NCI-H748 (cell line): Measurements from ENCODE around the gene KREMEN1.
A peak's percentile ranks its signal among the peaks of the same experiment; 100 is the strongest.
"Not testable (repeated sequence)": the region's sequence is repeated elsewhere in the genome, so short reads cannot be mapped to it uniquely, and the experiment has no call there.

Experiments
- DNase-seq: peaks from one replicate; lab custom pipeline; 2025; ENCODE audit not compliant: unreplicated experiment; lab: John Stamatoyannopoulos, UW

Gene KREMEN1, protein sequence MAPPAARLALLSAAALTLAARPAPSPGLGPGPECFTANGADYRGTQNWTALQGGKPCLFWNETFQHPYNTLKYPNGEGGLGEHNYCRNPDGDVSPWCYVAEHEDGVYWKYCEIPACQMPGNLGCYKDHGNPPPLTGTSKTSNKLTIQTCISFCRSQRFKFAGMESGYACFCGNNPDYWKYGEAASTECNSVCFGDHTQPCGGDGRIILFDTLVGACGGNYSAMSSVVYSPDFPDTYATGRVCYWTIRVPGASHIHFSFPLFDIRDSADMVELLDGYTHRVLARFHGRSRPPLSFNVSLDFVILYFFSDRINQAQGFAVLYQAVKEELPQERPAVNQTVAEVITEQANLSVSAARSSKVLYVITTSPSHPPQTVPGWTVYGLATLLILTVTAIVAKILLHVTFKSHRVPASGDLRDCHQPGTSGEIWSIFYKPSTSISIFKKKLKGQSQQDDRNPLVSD

DNA sequence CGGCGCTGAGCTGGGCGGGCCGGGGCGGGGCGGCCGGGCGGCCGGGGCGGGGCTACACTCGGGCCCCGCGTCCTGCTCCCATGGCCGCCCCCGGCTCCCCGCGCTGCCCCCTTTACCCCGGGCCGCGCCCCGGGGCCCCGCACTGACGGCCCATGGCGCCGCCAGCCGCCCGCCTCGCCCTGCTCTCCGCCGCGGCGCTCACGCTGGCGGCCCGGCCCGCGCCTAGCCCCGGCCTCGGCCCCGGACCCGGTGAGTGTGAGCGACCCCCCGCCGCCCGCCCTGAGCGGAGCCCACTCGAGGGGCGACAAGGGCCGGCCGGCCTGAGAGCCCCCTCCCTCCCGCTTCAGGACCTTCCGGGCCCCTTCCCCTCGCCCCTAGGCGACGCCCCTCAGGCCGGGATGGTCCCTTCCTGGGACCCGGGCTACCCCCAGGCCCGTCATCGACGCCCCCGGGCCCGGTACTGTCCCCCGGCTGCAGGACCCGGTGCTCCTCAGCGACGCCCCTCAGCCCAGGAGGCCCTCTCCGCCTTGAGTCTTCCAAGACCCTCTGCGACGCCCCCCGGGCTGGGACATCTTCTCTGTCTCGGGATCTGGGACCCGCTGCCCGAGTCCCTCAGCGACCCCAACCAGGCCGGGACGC, at the start of gene KREMEN1:
Gene KREMEN1 (plus strand): TSS at position 57 of the 639 bp plus-strand sequence. CDS start 96 bp downstream, at position 153.
- DNase-seq = peak; percentile 23

DNA sequence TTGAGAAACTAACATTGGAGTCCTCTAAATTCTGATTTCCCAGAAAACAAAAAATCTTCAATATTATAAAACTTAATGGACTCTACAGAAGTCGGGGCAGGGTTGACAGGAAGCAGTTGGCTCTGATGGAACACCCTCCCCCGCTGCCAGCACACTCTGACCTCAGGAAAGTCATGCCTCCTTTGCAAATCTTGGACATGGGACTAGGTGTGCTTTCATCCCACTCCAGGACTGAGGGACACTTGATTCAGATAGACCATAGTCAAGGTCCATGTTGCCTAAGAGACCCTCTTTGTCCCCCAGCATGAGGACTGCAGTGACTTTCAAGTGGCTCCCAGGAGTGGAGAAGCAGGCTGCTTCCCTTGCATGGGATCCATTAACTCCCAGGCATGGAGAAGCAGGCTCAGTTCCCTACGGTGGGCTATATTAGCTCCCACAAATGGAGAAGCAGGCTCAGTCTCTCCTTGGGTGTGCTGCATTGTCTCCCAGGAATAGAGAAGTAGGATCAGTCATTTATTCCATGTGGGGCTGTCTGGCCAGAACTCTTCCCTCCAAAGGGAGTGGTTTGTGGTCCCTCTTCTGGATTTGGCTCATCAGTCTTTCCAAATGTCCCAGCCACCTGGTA, 49.6 kb upstream of the KREMEN1 start:
- no peak for DNase-seq

DNA sequence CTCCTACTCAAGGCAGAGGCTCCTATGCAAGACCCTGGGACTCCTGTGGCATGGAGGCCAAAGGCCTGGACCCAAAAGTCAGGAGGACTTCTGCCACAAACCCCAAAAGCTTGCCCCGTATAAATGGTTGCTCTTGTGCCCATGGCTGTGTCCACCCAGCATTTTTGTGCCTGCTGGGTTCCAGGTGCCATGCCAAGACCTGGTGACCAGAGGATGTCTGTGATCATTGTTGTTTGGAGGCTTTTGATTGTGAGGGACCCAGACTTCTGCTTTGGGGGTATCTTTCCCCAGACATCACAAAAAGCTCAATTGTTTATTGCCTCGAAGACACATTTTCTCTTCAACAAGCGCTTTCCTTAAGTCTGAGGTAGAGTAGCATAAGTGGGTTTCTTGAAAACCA, 46.3 kb upstream of the KREMEN1 start:
- no peak for DNase-seq

DNA sequence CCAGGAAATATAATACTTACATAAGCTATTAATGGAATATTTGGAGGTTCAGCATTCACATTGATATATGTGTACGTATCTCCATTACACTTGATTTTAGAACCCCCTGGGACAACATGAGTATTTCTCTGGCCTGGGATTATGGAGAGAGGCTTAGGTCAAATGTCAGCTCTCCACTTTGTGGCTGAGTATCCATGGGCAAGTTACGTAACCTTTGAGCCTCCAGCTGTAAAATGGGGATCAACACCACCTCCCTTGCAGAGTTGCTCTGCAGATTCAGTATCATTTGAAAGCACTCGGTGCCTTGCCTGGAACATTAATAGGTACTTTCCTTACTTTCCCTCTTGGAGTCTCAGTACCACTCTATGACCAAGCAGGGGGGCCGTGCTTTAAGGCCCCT, 44.4 kb upstream of the KREMEN1 start:
- no peak for DNase-seq

DNA sequence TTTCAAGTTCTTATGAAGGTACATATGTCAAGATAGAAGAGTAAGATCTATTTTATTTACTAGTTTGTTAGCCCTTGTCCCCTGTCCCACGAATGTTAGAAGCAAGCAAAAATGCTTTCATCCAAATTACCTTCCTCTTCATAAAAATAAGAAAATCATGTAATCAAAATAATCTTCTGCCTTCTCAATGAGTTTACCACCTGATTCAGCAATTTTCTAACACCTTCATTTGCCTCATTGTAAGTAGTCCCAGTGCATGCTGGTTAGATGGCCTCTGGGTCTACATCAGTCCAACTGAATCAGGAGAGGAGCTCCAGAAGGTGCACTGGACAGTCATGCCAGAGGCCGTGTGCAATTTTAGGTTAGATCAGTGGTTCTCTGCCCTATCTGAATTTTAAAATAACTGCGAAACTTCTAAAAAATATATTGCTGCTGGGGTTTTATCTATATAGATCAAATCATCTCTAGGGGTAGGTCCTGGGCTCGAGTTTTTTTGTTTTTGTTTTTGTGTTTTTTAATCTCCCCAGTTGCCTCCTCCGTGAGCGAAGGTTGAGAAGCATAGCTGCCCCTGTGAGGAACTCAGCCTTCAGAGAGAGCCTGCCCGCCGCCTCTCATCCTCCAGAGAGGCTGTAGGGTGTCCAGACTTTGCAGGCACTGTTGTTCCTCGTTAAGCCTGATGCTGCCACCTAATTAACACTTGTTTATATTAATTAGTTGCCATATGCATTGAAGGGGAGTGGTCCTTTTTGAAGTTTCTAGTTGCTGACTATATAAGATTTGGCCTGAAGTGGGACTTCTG, 43.4 kb upstream of the KREMEN1 start:
- no peak for DNase-seq

DNA sequence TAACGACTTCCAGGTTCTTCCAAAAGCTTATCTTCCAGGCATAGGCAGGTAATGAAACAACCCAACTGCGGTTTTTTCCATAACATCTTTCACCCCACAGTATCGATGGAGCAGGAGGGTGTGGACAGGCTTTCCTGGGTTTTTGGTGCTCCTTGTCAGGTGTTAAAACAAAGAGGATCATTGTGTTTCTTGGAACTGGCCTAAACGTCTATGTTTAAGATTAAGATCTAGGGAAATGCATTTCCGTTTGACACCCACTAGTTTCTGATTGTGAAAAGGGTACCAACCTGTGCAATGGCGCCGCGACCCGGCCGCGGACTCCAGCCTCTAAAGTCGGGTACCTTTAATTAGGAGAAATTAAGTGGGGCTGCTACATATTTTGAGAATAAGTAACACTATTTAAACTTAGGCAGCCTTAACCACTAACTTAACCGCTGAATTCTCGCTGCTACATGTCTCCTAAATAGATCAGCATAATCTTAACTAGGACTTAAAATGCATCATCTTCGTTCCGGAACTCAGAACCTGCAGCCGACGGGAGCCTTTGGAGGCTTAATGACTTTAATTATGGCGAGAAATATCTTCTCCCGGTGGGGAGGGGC, 42.7 kb upstream of the KREMEN1 start:
- DNase-seq = no peak

DNA sequence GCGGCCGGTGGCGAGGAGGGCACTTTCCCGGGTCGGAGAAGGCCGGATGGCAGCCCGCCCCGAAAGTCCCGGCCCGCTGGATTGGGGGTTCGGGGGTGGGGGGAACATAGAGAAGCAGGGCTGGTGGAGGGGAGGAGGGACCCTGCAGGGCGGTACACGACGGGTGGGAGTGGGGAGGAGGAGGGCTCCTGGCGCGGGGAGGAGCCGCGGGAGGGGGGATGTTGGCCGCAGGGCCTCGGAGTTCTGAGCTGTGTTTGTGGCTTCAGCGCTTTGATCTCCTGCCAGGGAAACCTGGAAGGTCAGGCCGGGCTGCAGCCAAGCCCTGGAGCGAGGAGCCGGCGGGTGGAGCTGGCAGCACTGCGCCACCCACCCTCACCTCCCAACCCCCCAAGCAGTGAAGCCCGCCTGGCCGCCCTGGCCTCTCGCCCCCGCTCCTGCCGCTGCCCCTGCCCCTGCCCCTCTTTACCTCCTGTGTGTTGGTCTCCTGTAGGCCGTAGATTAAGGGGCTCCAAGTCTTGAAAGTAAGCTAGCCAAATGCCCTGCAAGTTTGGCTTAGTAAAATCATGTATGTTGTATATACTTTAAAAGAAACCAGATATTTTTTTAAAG, 42.1 kb upstream of the KREMEN1 start:
- DNase-seq = no peak

DNA sequence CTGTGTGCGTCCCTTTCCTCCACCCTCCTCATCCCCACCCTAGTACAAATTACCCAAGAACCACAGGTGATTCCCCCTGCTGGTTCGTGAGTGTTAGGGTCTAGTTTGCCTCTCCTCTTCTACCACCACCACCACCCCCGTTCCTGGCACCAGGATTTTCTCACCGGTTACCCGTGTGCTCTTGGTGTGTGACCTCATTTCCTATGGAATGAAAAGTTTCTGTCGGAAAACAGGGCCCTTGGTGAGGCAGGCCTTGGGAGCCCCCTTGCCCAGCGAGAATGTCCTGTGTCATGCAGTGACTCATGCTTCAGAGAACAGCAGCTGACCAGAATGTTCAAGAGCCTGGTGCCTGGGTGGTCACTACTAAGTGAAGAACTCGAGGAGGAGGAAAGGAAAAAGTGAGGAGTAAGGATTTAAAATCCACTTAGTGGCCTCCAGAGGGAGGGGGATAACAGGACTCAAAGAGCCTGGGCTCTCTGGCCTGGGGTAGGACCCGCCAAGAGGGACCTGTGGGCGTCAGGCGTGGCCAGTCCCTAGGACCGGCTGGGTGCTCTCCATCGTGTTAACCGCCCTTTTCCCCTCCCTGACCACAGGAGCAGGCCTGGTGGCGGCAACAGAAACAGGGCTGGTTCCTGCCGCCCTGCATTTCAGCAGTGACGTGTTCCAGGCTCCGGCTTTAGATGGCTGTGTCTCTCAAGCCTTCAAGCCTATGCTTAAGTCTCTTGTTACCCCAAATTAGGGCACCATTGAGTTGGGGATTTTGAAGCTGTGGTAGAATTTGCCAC, 41.4 kb upstream of the KREMEN1 start:
- DNase-seq = no peak

DNA sequence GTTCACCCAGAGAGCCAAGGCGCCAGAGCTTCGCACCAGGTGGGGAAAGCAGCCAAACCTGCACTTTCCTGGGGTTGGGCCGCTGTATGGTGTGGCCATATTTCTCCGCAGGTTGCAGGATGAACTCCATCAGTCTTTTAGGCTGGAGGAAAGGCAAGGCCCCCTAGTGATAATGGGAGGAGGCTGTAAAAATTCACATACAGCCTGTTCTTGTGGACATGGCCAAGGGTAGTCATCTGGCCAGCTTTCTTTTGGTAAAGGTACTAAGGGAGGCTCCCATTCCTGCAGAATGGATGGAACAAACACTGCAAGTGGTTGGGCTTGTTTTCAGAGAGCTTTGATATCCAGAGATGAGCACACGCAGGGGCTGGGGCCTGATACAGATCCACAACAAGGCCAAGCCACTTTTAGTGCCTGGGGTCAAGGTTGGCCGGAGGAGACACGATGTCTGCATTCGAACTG, 40.8 kb upstream of the KREMEN1 start:
- DNase-seq = no peak

DNA sequence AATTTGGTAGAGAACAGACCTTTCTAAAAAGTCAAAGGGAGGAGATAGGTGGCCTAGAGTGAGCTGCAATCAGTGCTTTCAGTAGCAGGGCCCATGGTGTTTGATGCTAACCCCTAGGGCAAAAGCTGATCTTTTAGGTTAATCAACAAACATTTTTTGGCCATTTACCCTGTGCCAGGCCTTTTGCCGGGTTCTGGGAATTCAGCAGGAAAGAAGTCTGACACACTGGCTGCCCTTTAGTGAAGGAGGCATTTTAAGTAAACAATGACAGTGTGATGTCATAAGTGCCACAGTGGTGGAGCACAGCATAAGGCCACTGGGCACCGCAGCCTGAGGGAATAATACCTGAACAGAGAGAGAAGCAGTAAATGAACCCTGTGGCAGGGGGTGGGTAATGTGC, 40.3 kb upstream of the KREMEN1 start:
- no peak for DNase-seq

DNA sequence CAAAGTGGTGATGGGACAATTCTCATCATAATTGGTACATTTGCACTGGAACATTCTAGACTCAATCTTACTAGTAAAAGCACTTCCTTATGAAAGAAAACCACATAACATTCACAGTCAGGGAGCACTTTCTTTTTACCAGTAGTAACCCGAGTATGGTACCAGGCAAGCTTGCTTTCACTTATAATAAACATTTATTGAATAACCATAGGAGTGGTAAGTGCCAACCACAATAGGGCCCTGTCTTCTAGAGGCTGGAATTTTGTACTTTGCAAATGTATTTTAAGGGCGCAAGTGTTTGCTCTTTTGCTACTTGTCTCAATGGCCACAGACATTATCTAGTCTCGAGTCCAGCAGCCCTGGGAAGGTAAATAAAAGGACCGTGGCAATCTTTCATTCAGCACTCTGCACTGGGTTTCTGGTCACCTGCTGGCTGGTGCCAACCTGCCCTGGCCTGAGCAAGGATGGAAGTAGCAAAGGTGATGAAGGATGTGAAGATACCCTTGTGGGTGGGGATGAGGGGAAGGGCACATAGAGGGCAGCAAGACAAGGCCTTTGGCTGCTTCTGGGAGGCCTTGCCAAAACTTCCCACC, 35.4 kb upstream of the KREMEN1 start:
- DNase-seq = no peak

DNA sequence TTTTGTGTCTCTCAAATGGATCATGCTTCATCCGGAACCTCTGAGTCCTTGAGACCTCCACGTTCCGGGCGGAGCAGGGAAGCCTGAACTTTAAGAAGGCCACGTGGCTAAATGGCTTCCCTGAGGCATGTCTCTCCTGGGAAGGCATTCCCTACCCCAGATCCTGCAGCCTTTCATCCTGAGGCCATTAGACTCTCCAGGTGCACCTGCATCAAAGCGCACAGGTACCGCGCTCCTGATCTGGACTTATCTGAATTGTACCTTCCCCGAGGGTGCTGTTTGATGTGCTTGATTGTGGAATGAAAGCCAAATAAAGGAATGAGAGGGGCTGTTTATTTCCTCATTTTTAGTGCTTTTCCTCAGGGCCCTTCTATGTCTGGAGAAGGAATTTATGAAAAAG, 33.7 kb upstream of the KREMEN1 start:
- DNase-seq = no peak

DNA sequence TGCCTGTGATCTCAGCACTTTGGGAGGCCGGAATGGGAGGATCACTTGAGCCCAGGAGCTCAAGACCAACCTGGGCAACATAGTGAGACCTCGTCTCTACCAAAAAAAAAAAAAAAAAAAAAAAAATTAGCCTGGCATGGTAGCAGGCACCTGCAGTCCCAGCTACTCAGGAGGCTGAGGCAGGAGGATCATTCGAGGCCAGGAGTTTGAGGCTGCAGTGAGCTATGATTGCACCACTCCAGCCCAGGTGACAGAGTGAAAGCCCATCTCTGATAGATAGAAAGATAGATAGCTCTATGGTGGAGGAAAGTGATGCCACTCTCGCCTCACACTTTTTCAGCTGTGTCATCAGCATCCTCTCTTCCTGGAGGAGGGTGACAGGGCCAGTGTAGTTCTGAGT, 33.2 kb upstream of the KREMEN1 start:
- not testable (repeated sequence) for DNase-seq

DNA sequence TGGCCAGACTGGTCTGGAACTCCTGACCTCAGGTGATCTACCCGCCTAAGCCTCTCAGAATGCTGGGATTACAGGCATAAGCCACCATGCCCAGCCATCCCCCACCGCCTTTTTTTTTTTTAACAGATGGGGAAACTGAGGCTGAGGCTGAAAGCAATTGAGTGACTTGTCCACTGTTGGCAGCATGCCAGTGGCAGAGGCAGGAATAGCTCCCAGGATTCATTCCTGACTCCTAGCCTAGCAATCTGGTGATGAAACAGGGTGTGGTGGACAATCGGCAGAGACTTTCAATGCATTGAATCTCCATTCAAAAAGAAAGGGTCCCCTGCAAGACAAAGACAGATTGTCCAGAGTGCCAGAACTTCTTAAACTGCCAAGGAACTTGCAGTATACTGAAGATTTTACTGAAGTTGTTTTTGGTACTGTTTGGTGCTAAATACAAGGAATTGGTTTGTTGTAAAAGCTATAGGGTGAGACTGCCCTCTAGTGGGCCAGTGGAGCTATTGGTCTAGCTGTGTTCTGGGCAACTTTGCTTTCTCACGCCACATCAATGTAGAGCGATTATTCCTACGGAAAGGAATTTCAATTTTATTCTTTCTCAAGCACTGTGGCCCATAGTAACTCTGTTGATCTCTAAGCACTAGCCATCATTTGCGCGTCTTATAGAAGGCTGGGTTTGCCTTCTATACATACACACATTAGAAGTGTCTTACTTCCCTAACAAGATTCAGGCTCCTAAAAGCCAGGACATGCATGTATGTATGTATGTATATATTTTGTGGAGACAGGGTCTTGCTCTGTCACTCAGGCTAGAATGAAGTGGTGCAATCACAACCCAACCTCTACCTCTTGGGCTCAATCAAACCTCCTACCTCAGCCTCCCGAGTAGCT, 32.2 kb upstream of the KREMEN1 start:
- peak; percentile 45 for DNase-seq

DNA sequence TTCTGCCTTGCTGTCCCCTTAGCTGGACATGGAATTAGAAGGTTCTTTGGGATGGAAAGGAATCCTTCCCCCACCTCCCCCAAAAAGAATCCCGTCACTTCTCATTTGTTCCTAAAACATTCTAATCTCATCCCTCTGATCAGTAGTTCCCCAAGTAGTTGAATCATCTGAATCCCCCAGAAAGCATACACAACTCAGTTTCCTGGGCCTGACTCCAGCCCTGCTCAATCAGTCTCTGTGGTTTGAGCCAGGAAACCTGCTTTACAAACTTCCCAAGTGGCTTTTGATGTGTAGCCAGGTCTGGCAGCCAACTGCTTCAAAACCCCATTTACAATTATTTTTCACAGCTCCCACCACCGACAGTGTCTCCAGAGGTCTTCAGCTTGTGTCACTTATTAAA, 31.4 kb upstream of the KREMEN1 start:
- DNase-seq = no peak

DNA sequence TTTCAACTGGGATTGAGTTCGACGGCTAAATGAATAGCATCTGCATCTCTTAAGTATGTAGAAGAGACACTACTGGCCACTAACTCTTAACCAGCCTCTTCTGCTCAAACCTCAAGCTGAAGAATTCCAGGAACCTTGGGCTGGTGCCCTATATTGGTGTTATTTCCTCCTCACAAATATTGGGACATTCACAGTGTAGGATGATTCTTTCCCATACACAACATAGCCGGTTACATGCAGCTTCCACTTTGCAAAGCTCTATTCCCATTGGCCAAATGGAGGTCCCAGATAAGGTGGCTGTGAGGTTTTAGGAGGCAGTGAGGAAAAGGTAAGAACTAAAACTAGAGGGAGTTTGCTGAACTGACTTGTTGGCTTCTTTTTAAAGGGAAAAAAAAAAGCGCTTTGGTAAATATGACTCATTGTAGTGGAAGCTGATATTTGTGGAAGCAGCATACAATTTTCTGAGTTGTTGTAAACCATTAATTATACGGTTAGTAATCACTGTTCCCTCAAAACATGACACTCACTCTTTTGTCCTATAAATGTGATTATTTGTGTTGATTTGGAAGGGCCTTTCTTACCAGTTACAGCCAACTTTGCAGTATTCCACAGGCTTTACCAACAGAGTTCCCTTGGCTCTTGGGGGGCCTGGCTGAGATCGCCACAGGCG, 28.8 kb upstream of the KREMEN1 start:
- no peak for DNase-seq

DNA sequence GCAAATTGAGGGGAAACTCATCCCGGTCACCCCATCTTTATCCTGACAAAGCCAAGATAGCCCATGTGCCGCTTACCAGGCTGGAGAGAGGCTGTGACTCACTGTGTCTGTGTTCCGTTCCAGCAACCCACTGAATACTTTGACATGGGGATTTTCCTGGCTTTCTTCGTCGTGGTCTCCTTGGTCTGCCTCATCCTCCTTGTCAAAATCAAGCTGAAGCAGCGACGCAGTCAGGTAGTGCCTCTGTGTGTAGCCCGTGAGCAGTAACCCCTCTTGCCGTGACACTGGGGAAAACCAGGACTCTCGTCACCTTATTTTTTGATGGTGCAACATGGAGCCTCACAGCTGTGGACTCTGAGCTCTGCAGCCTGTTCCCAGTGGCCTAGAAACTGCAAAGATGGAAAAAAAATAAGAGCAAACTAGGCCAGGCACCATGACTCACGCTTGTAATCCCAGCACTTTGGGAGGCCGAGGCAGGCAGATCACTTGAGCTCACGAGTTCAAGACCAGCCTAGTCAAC, 28.1 kb upstream of the KREMEN1 start:
- no peak for DNase-seq
